Ovary (tissue), 3 donors: ENCODE results near the gene RUNX1.

Experiments used
- EP300 ChIP-seq: sonication (generic); formaldehyde crosslinking; IDR thresholded peaks from one replicate; pipeline ENCODE4 v1.6.1; 2017; ENCODE audit warnings: antibody characterized with exemption
- POLR2A ChIP-seq: fragments of 450-650 bp; IDR thresholded peaks from one replicate; pipeline ENCODE4 v1.6.1; 2017; ENCODE audit warnings: antibody characterized with exemption, mild to moderate bottlenecking, moderate library complexity
- TF ChIP-seq, protein P1 (sequence below), 3 donors: fragments of 450-650 bp in 2 of 3; fragments of 200-600 bp in 1 of 3; IDR thresholded peaks; one replicate each; pipeline versions ENCODE4 v1.5.1 to v1.8.0; 2016 to 2022; ENCODE audit warnings: antibody characterized with exemption in 3 of 3, mild to moderate bottlenecking in 1 of 3
- donor health status: DM: no; HTN: no; CAD: no.

DNA sequence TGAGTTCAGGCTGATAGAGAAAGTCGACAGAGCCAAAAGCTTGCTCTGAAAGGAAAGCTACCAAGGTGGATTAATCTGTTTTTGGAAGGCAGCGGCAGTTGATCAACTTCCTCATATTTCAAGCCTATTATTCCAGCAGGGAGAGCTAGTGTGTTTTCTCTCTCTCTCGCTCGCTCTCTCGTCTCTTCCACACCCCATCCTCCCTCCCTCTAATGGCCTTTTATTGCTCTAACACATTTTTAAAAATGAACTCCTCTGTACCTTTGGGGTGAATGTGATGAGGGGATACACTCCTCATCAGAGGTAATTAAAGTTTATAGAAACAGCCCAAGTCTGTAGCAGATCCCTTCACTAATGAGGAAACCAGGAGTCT lies 253.9 kb downstream of the RUNX1 start:
- TF ChIP-seq, protein P1, sequence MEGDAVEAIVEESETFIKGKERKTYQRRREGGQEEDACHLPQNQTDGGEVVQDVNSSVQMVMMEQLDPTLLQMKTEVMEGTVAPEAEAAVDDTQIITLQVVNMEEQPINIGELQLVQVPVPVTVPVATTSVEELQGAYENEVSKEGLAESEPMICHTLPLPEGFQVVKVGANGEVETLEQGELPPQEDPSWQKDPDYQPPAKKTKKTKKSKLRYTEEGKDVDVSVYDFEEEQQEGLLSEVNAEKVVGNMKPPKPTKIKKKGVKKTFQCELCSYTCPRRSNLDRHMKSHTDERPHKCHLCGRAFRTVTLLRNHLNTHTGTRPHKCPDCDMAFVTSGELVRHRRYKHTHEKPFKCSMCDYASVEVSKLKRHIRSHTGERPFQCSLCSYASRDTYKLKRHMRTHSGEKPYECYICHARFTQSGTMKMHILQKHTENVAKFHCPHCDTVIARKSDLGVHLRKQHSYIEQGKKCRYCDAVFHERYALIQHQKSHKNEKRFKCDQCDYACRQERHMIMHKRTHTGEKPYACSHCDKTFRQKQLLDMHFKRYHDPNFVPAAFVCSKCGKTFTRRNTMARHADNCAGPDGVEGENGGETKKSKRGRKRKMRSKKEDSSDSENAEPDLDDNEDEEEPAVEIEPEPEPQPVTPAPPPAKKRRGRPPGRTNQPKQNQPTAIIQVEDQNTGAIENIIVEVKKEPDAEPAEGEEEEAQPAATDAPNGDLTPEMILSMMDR (IDR thresholded peaks at IDR 0.05) = peak in 1 of 3 donors; percentile 11
- no peak for TF ChIP-seq POLR2A
- no peak for TF ChIP-seq EP300
